Activated T-cell treated with anti-CD3 and anti-CD28 coated beads, Interleukin-2, amount 50 U/mL, for 1 hour (primary cell): ENCODE results near the gene PAPOLA.
A peak's percentile ranks its signal among the peaks of the same experiment; 100 is the strongest.
"Not testable (repeated sequence)": the region's sequence is repeated elsewhere in the genome, so short reads cannot be mapped to it uniquely, and the experiment has no call there.

Experiments used
- DNase-seq: peaks from one replicate; pipeline ENCODE4 v3.0.0-alpha.2; 2020

Gene PAPOLA

GRCh38 chr14:96501740-96502620 lies at the start of gene PAPOLA:
Gene PAPOLA, plus strand, starts transcription at chr14:96502382. Its CDS starts 211 bp downstream, at chr14:96502593.
- peak; percentile 97 for DNase-seq

- DNase-seq, result no peak
Measured at GRCh38 chr14:96452684-96453083, 49.5 kb upstream of the PAPOLA start.

GRCh38 chr14:96455588-96455987 lies 46.6 kb upstream of the PAPOLA start:
- no peak for DNase-seq

GRCh38 chr14:96459851-96460250 lies 42.3 kb upstream of the PAPOLA start:
- DNase-seq, result no peak

GRCh38 chr14:96461950-96462798 lies 40.0 kb upstream of the PAPOLA start:
- DNase-seq, result no peak

- no peak for DNase-seq
Measured at GRCh38 chr14:96464136-96464535, 38.0 kb upstream of the PAPOLA start.

- DNase-seq, result no peak
Measured at GRCh38 chr14:96466918-96467317, 35.3 kb upstream of the PAPOLA start.

- DNase-seq, result no peak
Measured at GRCh38 chr14:96470331-96470730, 31.9 kb upstream of the PAPOLA start.

GRCh38 chr14:96470967-96471366 lies 31.2 kb upstream of the PAPOLA start:
- DNase-seq, result not testable (repeated sequence)

- DNase-seq, result no peak
Measured at GRCh38 chr14:96478119-96478518, 24.1 kb upstream of the PAPOLA start.

- no peak for DNase-seq
Measured at GRCh38 chr14:96479435-96480146, 22.6 kb upstream of the PAPOLA start.

GRCh38 chr14:96481731-96482314 lies 20.4 kb upstream of the PAPOLA start:
- no peak for DNase-seq

- DNase-seq, result no peak
Measured at GRCh38 chr14:96482986-96483385, 19.2 kb upstream of the PAPOLA start.

GRCh38 chr14:96484399-96484798 lies 17.8 kb upstream of the PAPOLA start:
- DNase-seq, result no peak

- no peak for DNase-seq
Measured at GRCh38 chr14:96486705-96487104, 15.5 kb upstream of the PAPOLA start.

- no peak for DNase-seq
Measured at GRCh38 chr14:96489327-96489726, 12.9 kb upstream of the PAPOLA start.

GRCh38 chr14:96493178-96493577 lies 9.0 kb upstream of the PAPOLA start:
- DNase-seq, result no peak

GRCh38 chr14:96494331-96494730 lies 7.9 kb upstream of the PAPOLA start:
- DNase-seq, result no peak

- no peak for DNase-seq
Measured at GRCh38 chr14:96497087-96497486, 5.1 kb upstream of the PAPOLA start.

GRCh38 chr14:96497586-96497985 lies 4.6 kb upstream of the PAPOLA start:
- DNase-seq, result no peak

- no peak for DNase-seq
Measured at GRCh38 chr14:96501217-96501739, 904 bp upstream of the PAPOLA start.

GRCh38 chr14:96502621-96503305 lies 581 bp downstream of the PAPOLA start:
- no peak for DNase-seq
